HG03066 (cell line): ENCODE measurements around the gene TMEM178B.

Experiments used
- ATAC-seq: cut with Tn5 transposase; IDR thresholded peaks from one replicate; pipeline ENCODE4 v1.9.1; 2021; ENCODE audit warnings: low read depth; ENCODE audit not compliant: unreplicated experiment

The TMEM178B gene

DNA sequence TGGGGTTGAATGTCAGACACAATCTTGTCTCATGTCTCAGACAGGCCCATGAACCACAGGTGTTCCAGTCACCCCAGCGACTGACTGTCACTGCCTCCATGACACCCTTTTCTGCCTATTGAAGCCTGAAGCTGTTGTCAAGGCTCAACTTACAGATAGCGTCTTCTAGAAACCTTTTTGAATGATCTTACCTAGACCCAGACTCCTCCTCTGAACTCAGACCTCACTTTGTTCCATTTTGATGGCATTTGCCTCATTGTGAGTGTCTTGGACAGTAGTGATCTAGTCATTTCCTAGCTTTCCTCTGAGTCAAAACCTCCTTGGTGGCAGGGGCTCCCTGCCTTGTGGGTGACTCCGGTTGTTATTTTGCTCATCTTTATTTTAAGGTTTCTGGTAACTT, 379.0 kb downstream of the TMEM178B start:
- ATAC-seq = no peak

DNA sequence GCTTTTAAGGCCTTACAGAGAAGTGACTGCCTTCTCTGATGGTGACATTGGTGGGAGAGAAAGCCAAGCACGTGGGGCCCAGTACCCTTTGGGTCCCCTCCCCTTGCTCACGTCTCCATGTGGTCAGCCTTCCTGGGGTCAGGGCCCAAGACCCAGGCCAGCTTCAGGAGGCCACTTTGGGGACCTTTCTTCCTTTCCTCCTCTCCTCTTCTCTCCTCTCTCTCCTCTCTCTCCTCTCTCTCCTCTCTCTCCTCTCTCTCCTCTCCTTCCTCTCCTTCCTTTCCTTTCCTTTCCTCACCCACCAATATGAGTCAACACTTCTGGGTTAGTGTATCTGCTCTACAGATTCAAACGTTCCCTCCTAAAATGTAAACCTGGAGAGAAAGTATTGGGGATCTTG, 380.5 kb downstream of the TMEM178B start:
- ATAC-seq = no peak

DNA sequence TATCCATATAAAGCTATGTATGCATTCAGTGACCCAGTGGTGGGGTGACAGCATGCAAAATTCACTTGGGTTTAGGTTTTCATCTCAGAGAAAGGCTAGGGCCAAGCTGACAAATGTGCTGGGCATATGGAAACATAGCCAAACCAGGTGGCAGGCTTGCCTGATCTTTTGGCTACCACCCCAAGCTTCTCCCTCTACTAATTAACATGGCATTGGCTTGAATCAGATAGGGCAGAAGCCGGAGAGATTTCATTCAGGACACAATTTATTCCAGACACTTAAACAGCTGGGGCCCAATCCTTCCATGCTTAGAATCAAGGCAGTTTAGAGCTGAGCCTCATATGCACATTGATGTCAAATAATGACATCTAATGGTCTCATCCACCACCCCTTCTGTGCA, 381.9 kb downstream of the TMEM178B start:
- no peak for ATAC-seq

DNA sequence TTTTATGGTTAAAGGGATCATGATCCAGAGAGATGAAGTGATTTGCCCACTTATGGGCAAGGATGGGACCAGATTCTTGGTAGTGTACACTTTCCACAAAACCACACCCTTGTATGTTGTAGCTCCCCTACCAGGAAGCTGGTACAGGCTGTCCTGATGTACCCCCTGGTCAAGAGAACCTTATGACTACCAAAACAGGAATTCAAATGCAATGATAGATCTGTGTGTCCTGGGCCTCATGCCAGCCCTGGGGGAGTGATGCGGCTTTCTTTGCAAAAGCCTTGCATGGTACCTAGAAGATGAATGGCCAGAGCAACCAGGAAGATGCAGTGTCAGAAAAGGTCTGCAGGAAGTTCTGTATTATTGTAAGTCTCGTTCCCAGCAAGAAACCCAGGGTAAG, 382.4 kb downstream of the TMEM178B start:
- no peak for ATAC-seq

DNA sequence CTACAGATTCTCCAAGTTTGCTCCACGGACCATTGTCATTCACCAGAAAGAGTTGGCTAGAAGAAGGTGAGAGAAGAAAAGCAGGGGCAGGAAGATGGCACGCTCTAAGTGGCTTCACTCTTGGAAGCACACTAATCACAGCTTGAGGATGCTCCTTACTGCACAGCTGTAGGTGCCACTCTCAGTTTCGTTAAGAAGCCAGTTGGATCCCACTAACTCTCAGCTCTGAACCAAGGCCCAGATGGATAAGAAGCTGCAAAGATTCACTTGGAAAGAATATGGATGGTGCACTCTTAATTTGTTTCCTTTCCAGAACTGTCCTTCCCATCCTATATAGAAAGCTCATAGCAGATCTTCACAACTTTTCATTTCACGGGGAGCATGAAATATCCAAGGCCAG, 382.8 kb downstream of the TMEM178B start:
- ATAC-seq = no peak

DNA sequence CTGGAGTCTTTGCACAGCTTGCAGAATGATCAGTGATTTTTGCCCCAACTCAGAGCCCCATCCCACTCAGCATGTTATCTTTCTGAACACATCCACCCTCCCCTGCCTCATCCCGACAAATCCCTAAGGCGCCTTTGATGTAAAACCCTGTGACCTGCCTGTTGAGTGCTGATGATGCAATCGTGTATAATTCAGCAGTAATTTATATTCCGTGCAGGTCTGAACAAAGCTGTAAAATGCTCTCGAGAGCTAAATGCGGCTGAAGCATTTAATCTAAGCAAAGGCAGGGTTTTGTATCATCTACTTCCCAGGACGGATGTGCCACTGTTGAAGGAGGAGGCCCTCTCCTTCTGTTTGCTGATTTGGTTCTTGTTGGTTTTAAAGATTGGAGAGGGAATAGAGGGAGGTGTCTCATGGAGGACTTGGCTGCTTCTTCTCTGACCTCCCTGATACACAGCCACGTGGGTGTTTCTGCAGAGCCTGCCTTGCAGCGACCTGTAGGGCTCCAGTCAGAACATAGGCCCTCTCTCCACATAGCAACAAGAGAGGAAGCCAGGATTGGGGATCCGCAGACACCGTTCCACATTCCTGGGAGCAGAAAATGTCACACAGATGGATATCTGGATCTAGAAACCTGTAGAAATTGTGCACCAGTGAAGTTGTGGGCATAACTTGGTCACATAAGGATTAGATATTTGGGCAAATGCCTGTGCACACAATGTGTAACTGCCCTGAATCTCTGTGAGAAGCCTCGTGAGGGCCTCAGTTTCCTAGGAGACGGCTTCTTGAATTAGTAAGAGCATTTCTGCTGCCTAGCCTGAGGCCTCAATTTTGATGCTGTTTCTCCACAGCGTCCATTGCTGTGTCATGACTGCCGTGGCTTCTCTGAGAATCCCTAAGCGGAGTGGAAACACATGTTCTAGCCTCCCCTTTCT, 387.2 kb downstream of the TMEM178B start:
- no peak for ATAC-seq

DNA sequence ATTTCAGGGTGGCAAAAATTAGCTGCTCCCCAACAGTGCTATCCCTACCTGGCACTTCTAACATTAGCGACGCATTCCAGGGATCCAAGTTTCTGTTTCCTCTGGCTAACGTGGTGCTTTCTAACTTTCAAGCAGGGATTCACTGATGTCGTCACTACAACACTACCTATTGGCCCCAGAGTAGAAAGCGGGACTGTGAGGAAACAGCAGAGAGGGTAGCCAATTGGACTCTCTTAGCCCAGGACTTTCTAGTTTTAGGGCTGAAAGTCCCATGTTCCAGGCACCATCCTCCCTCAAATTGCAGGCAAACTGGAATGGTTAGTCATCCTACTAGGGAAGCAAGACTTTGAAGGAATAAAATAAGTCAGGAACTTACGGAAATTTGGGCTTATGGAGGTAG, 388.1 kb downstream of the TMEM178B start:
- no peak for ATAC-seq

DNA sequence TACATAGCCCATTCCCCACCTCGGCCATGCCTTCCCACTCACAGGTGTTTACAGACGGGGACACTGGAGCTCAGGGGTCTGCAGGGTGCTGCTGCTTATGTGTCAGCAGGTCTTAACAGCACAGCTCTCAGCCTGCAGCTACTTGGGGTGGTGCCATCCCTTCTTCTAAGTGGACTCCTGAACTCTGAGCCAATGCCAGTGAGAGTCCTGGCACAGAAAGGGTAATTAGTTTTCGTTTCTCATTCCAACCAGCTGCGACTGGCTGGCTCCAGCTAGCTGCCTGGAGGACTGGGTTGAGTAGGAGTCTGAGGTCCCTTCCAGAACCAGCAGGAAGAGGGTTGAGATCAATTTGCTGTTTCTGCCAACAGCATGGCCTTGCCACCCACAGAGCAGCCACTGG, 389.1 kb downstream of the TMEM178B start:
- ATAC-seq = no peak

DNA sequence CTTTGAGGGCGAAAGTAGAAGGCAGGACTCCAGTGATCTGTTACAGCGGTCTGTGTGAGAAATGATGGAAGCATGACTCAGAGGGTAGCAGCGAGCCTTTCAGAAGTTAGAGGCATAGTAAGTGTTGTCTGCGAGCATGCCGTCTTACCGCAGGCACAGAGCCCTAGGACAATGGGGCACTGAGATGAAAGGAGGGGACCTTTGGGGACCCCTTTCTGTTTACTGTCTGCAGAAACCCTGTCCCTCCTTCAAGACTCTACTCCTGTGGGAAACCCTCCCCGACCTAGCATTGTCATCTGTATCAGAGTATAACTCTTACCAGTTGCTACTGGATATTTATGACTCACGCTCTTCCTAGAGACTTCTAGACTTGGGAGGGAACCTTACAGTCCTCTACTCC, 390.1 kb downstream of the TMEM178B start:
- ATAC-seq = no peak

DNA sequence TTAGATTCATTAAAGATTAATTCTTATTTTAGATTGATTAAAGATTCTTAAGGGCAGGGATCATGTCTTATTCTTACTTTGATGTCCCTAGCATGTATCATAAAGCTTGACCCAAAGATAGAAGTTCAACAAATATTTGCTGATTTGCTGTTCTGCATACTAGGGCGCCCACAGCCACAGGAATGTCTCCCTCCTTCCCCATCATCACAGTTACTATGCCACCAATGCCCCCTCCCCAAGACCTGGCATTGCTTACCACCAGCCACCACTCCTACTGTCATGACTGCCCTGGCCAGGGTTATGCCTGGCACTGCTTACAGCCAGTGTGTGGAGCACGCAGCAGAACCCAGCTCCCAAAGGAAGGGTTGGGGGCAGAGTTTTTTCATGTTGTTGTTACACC, 390.7 kb downstream of the TMEM178B start:
- no peak for ATAC-seq

DNA sequence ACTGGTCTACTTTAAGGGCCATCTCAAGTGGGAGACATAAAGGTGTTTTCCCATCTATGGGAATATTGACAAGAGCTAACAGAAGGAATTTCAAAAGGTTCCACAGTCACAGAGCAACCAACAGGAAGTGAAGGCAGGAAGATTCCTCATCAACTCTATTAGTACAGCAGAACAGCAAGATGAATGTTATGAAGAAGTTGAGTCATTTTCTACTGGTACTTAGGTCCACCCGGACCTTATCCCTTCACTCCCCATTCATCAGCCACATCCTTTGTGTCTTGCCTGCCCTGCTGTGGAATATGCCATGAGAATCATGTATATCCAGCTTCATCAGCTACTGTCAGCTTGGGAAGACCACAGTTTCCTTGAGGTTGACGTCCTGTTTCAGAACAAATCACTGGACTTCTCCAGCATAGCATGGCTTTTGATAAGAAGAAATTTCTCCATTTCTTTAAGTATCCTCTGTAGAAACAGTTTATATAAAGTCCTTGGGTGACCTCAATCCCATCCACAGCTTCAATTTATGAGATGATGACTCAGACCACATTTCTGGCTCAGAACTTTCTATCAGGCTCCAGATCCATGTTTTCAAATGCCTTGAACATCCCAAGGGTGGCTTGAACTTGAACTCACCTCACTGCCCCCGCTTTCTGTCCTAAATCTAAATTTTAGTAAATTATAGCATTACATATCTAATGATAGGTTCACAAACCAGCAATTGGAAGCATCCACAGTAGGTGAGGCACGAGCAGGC, 392.5 kb downstream of the TMEM178B start:
- no peak for ATAC-seq

DNA sequence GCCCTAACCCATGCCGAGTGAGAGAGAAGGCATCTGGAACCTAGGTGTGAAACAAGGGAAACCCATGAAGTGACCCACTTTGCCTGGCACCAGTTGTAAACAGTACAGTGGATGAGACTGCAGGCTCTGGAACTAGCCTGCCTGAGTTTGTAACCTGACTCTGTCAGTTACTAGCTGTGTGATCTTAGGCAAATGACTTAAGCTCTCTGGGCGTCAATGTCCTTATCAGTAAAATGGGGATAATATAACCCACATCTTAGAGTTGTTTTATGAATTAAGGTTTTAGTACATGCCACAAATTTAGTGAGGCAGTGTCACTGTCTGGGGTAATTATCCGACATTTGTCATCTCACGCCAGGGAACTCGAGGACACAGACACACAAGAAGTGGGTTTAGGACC, 394.5 kb downstream of the TMEM178B start:
- ATAC-seq = no peak

DNA sequence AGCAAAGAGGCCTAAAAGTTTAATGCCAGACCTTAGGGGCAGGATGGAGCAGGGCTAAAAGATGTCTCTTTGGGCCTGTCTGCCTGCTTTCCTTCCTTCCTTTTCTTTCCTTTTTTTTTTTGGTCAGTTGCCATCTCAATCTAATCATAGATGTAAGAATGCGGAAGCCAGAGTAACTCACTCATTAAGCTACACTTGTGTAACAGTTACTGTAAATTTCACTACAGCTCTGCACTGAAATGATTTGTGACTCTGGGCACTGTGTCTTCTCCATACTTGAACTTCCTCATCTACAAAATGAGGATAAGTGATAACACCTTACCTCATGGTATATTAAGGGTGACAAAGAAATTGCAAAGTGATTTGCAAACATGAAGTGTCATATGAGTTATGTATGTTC, 401.8 kb downstream of the TMEM178B start:
- ATAC-seq = no peak

DNA sequence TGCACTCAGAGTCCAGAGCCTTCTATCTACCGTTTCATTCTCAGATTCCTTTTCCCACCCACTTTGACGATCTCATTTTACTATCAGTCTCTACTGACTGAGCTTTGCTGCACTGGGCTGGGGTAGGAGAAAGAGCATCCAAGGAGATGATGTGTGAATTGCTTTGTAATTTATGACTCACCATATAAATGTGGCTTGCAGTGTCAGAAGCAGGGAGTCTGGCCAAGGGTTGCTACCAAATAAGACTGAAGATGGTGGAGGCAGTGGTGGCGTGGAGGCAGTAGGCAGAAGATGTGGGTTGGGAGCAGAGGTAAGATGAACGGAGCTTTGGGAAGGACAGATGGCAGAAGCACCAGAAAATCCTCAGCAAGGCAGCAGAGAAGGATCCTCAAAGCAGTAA, 404.0 kb downstream of the TMEM178B start:
- no peak for ATAC-seq

DNA sequence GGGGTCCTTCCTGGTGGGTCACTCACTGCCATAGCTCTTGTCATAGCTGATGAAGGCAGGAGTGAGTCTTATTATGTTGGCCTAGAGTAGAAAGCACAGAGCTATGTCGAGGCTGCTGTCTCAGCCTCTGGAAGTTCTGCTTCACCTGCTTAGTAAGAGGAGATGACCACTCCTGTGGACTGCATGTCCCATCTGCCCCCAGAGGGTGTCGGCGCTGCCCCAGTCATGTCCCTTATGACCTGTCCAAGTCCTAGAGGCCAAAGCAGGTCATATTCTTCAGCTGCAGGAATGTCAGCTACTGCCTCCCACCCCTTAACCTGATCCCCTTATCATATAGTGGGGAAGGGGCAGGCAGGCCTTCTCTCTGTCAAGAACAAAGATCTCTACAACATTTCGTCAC, 405.0 kb downstream of the TMEM178B start:
- no peak for ATAC-seq

DNA sequence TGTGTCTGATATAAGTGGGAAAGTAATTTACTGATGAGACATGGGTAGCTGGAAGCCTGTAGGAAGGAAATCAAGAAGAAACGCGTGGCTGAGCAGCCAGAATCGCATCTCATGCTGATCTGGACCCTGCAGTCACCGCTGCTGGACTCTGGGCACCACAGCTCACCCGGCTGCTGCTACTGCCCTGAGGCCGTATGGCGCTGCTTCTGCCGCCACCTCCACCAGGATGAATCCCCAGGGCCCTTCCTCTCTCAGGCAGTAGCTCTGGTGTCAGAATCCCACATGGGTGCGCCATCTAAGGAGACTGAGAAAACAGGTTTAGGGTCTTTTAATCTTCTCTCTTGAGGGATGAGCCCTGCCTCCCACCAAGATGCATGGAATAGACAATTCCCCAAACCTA, 407.1 kb downstream of the TMEM178B start:
- no peak for ATAC-seq

DNA sequence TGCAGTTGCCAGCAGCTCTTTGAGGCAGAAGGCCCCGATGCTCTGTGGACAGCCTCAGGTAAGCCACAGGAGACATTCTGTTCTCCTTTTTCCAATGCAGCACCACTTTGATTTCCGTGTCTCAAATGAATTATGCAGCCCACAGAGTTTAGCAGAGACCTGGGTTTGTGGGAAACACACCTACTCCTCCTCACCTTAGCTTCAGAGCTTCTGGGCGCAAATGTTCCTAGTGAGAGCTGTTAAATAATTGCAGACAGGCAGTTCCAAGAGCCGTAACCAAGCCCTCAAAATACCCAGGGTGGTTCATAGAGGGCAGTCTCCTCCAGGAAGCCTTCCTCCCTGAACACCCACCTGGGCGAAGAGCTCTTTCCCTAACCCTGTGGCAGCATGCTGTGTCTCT, 408.1 kb downstream of the TMEM178B start:
- ATAC-seq = no peak

DNA sequence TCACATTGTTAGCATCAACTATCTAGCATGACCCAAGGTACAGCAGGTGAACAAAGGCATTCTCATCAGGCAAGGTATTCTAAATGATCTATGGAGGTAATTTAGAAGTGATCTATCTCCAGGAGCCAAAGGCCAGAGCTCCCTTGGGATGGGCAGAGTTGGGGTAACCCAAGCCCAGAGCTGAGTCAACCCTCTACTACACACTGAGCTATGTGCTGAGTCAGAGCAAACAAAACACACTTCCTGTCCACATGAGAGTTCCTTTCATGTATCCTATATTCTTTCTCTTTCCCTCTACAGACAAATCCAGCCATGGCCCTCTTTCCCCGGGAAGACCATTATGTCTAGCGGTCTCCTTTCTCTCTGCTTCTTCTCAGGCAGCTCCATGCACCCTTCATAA, 409.2 kb downstream of the TMEM178B start:
- ATAC-seq = no peak

DNA sequence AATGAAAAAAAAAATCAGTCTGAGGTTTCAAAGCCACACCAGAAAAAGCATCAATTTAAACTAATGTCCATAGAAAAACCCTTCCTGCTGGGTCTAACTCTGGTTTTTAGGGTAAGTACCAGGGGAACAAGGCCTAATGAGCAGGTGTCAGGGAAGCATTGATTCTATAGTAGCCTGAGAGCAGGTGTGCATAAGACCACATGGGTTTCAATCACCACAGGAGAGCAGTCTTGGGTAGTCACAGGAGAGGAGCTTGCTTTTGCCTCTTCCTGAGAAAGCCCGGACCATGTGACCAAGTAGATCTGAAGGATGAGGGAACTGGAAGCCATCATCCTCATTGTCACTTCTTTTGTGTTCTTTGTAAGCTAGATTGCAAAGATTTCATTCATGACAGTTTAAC, 411.0 kb downstream of the TMEM178B start:
- no peak for ATAC-seq

DNA sequence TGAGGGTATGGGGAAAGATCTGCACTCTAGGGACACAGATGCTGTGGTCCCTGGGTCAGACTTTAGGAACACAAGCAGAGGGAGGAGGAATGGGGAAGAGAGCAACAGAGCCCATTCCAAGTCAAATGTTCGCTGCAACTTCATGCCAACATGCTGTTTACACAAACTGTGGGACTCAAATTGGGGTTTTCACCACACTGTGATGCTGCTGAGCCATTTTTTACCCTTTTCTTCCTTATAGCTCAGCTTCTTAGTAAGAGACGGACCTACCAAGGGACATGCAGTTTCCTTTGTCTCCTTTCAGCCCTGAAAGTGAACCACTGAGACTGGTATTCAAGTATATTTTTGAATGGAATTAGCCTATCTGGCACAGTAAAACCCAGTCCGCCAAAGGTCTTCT, 413.1 kb downstream of the TMEM178B start:
- no peak for ATAC-seq

DNA sequence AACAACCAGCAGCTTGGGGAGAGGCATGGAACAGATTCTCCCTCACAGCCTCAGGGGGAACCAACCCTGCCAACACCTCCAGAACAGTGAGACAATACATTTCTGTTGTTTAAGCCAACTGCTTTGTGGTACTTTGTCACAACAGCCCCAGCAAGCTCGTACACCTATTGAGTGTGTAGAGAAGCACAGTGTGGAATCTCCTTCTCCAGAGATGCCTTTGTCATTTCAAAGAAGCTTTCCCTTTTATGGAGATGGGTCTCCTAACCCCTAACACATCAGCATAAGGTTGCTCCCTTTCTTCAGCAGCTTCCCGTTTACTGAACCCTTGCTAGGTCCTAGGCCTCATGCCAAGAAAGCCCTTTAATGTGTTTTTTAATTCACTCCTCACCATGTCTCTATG, 416.6 kb downstream of the TMEM178B start:
- ATAC-seq = no peak

DNA sequence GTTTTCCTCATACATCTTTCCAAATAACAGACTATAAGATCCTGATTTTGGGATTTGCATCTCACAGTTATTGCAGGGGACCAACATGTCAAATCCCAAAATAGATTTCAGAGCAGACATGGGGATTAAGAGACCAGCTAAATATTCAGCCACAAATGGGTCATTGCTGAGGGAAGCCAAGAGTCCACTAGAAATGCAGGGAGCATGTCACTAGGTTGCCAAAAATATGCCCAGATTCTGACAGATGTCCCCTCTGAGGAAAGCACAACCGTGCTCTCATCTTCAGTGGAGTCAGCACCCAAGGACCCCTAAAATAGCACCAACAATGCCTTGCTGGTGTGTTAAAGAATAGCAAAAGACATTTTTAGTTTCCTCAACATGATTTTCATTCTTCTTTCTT, 421.2 kb downstream of the TMEM178B start:
- no peak for ATAC-seq
